A549 (cell line): ENCODE results near the gene SORCS2. TPM values are rescaled to one million over a fixed set of nuclear protein-coding genes. Genes with fewer than 3 reads are reported as not detected.

Experiments
- ATAC-seq, 2 experiments: fragments of 200-7000 bp in 1 of 2; fragments of >200 bp in 1 of 2; cut with Nextera tagmentation in 1 of 2; cut with Tn5 transposase in 1 of 2; 3 replicates each; pipeline versions ENCODE4 v1.8.0 to v1.9.1; 2018 to 2020; ENCODE audit warnings: mild to moderate bottlenecking in 1 of 2, moderate library complexity in 1 of 2
- CTCF ChIA-PET: fragments of 300-600 bp; sonication (Branson Sonifier 250); formaldehyde crosslinking; extraction: SDS; loops from one replicate; lab custom pipeline; 2021; ENCODE audit warnings: antibody characterized with exemption, inconsistent platforms; lab: Yijun Ruan, JAX
- POLR2A ChIA-PET: fragments of 350-600 bp; formaldehyde crosslinking; extraction: SDS; loops from one replicate; lab custom pipeline; 2021; ENCODE audit warnings: antibody characterized with exemption, inconsistent platforms; lab: Yijun Ruan, JAX
- DNase-seq, 2 experiments: peaks; one replicate each; pipeline versions ENCODE4 v3.0.0 to v3.0.0-alpha.2; 2011 to 2016; ENCODE audit warnings: low read depth in 1 of 2, low spot score in 1 of 2
- FAIRE-seq: peaks from 2 replicates; lab custom pipeline; 2011; peaks lifted over from hg19 to GRCh38; lab: Jason Lieb, UNC
- H3K27ac ChIP-seq, 2 experiments: fragments of >200 bp; sonication (Bioruptor Twin); formaldehyde crosslinking; 3 replicates each; pipeline ENCODE4 v1.5.1; 2016 to 2017
- H3K4me1 ChIP-seq: fragments of >200 bp; sonication (Bioruptor Twin); formaldehyde crosslinking; 3 replicates; pipeline ENCODE4 v1.6.1; 2016
- H3K4me2 ChIP-seq: fragments of >200 bp; sonication (Bioruptor Twin); formaldehyde crosslinking; 3 replicates; pipeline ENCODE4 v1.6.1; 2016
- H3K4me3 ChIP-seq: fragments of >200 bp; sonication (Bioruptor Twin); formaldehyde crosslinking; 3 replicates; pipeline ENCODE4 v1.5.1; 2016
- H3K9me3 ChIP-seq: fragments of >200 bp; sonication (Bioruptor Twin); formaldehyde crosslinking; 3 replicates; pipeline ENCODE4 v1.6.1; 2016
- BHLHE40 ChIP-seq: IDR thresholded peaks from 2 replicates; pipeline ENCODE4 v1.6.1; 2012; ENCODE audit warnings: low read depth, low read length, inconsistent platforms
- CBX2 ChIP-seq: fragments of 200-600 bp; sonication (generic); IDR thresholded peaks from 2 replicates; pipeline ENCODE4 v1.6.1; 2016; ENCODE audit warnings: low read depth, mild to moderate bottlenecking, borderline replicate concordance
- CBX8 ChIP-seq: fragments of 200-600 bp; sonication (generic); IDR thresholded peaks from 2 replicates; pipeline ENCODE4 v1.6.1; 2016
- CHD4 ChIP-seq: fragments of 200-600 bp; sonication (generic); IDR thresholded peaks from 2 replicates; pipeline ENCODE4 v1.6.1; 2016; ENCODE audit warnings: antibody characterized with exemption, mild to moderate bottlenecking, borderline replicate concordance
- EHMT2 ChIP-seq: fragments of 200-600 bp; sonication (generic); IDR thresholded peaks from 2 replicates; pipeline ENCODE4 v1.6.1; 2016; ENCODE audit warnings: antibody characterized with exemption, low read depth, mild to moderate bottlenecking, moderate library complexity
- HDAC2 ChIP-seq: fragments of 200-600 bp; sonication (generic); IDR thresholded peaks from 2 replicates; pipeline ENCODE4 v1.6.1; 2016
- HEYL ChIP-seq: fragments of 250-450 bp; sonication (Bioruptor Pico); IDR thresholded peaks from 2 replicates; pipeline ENCODE4 v1.8.0; 2021; ENCODE audit warnings: mild to moderate bottlenecking, moderate library complexity
- JUN ChIP-seq, 2 experiments: fragments of >200 bp; sonication (Bioruptor Twin); formaldehyde crosslinking; IDR thresholded peaks; 2 replicates in 1 of 2; 3 replicates in 1 of 2; pipeline ENCODE4 v1.6.1; 2016 to 2017
- KDM5A ChIP-seq: fragments of 200-600 bp; sonication (generic); IDR thresholded peaks from 2 replicates; pipeline ENCODE4 v1.6.1; 2016; ENCODE audit warnings: antibody characterized with exemption, mild to moderate bottlenecking
- MAZ ChIP-seq: fragments of 150-350 bp; IDR thresholded peaks from 2 replicates; pipeline ENCODE4 v1.6.1; 2014; ENCODE audit warnings: antibody characterized with exemption, low read depth, low read length, borderline replicate concordance
- NFE2L2 ChIP-seq: fragments of 150-350 bp; conservative IDR thresholded peaks from 2 replicates; pipeline ENCODE4 v1.6.1; 2014; ENCODE audit warnings: low read length
- NR3C1 ChIP-seq: fragments of >200 bp; sonication (Bioruptor Twin); formaldehyde crosslinking; IDR thresholded peaks from 3 replicates; pipeline ENCODE4 v1.6.1; 2017
- POLR2AphosphoS2 ChIP-seq: conservative IDR thresholded peaks from 2 replicates; pipeline ENCODE4 v1.6.1; 2012; ENCODE audit warnings: low read length, improper control_type of control experiment, inconsistent platforms
- RARB ChIP-seq: fragments of 250-450 bp; sonication (Bioruptor Pico); IDR thresholded peaks from 2 replicates; pipeline ENCODE4 v1.8.0; 2021; ENCODE audit warnings: mild to moderate bottlenecking, moderate library complexity
- SREBF2 ChIP-seq: fragments of 450-650 bp; IDR thresholded peaks from 2 replicates; pipeline ENCODE4 v1.6.1; 2014; ENCODE audit warnings: mild to moderate bottlenecking, moderate library complexity
- ZC3H11A ChIP-seq: fragments of 450-650 bp; IDR thresholded peaks from 2 replicates; pipeline ENCODE4 v1.6.1; 2014; ENCODE audit warnings: antibody characterized with exemption, mild to moderate bottlenecking
- ZFP36 ChIP-seq: fragments of 450-650 bp; IDR thresholded peaks from 2 replicates; pipeline ENCODE4 v1.6.1; 2014; ENCODE audit warnings: borderline replicate concordance; ENCODE audit not compliant: partially characterized antibody
- ZNF302 ChIP-seq: fragments of 250-450 bp; sonication (Bioruptor Pico); IDR thresholded peaks from 2 replicates; pipeline ENCODE4 v1.9.0; 2021; ENCODE audit warnings: inconsistent platforms, mild to moderate bottlenecking, moderate library complexity
- WGBS: methylation state at CpG from one replicate; pipeline ENCODE4 v1.1.6; 2017; ENCODE audit errors: missing lambda C conversion rate; 5-methylcytosine and 5-hydroxymethylcytosine counted together
- polyA plus RNA-seq, 4 experiments: library from polyadenylated mRNA; depleted of rRNA in 3 of 4; stranded (reverse); fragments of >200 nt; fragmentation: RNase III in 1 of 4; extraction: RNeasy Plus Mini Kit Qiagen cat#74134 plus additional on column Dnase treatment in 1 of 4; gene quantifications; 2 replicates in 3 of 4; 3 replicates in 1 of 4; pipeline ENCODE4 v1.2.3, GENCODE V29; 2011 to 2017
- TF ChIP-seq, protein P1 (sequence below): IDR thresholded peaks from 2 replicates; pipeline ENCODE4 v1.6.1; 2012
- TF ChIP-seq, protein P2 (sequence below): fragments of 150-350 bp; IDR thresholded peaks from 2 replicates; pipeline ENCODE4 v1.6.1; 2014; ENCODE audit warnings: low read depth, mild to moderate bottlenecking, low read length
- TF ChIP-seq, protein P3 (sequence below): fragments of >200 bp; sonication (Bioruptor Twin); formaldehyde crosslinking; IDR thresholded peaks from 3 replicates; pipeline ENCODE4 v1.6.1; 2016
- TF ChIP-seq, protein P4 (sequence below): fragments of 450-650 bp; IDR thresholded peaks from 2 replicates; pipeline ENCODE4 v1.6.1; 2014; ENCODE audit warnings: antibody characterized with exemption

SORCS2 gene
- polyA plus RNA-seq, 2 of the 4 experiments (the other 2 are of a cell fraction) = 1.4 to 4.6 TPM

DNA sequence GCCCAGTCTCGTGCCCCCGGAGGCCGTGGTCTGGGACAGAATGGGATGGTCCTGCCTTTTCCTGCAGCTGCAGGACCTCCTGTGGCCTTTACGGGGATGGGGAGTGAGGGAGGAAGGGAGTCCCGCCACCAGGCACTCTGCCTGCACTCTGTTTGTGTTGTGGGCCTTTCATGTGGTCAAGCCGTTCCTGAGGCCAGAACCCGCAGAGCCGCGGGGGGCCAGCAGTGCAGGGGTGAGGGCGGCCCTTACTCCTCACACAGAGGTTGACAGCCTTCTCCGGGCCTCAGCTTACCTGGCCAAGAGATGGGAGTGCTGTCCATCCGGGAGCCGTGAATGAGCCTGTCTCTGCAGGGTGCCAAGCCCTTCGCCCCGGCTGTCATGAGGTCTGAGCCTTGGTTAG is 516.6 kb downstream of the SORCS2 start:
- WGBS = 91% methylated on average over 6 of the region's 15 CpGs

DNA sequence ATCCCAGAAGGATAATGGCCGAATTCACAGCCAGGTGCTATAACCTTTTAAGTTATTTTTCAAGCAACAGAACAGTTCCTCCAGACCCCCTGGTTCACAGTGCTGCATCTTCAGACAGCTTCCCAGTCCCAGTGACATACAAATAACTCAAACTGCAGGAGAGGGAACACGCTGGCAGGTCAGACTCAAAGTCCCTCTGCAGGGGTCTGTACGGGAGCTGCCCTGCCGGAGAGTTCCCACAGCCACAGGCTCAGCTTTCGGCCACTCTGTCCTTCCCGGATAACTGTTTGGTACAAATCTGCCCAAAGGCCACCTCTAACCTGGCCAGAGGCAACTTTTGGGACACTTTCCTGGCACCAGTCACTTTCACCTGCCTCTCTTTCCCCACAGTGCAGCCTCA is 517.1 kb downstream of the SORCS2 start:
- FAIRE-seq = no peak
- H3K27ac ChIP-seq = no peak overlapping the region
- POLR2A ChIA-PET = no interaction called here
- TF ChIP-seq NFE2L2 (no peak), ZNF302 (CRISPR knock-in tag) (no peak), NR3C1 (no peak), JUN (IDR thresholded peaks at IDR 0.05) (no peak), CBX8 (no peak), MAZ (no peak), EHMT2 (no peak)
- TF ChIP-seq, protein P1, sequence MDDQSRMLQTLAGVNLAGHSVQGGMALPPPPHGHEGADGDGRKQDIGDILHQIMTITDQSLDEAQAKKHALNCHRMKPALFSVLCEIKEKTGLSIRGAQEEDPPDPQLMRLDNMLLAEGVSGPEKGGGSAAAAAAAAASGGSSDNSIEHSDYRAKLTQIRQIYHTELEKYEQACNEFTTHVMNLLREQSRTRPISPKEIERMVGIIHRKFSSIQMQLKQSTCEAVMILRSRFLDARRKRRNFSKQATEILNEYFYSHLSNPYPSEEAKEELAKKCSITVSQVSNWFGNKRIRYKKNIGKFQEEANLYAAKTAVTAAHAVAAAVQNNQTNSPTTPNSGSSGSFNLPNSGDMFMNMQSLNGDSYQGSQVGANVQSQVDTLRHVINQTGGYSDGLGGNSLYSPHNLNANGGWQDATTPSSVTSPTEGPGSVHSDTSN = no peak
- TF ChIP-seq, protein P2, sequence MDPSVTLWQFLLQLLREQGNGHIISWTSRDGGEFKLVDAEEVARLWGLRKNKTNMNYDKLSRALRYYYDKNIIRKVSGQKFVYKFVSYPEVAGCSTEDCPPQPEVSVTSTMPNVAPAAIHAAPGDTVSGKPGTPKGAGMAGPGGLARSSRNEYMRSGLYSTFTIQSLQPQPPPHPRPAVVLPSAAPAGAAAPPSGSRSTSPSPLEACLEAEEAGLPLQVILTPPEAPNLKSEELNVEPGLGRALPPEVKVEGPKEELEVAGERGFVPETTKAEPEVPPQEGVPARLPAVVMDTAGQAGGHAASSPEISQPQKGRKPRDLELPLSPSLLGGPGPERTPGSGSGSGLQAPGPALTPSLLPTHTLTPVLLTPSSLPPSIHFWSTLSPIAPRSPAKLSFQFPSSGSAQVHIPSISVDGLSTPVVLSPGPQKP = no peak
- TF ChIP-seq, all 56 proteins: peak for 0
- no peak for ATAC-seq
- H3K9me3 ChIP-seq = no peaks in the 10 kb centered on the region
- WGBS = 70% methylated on average over 2 of the region's 6 CpGs
- DNase-seq = no peak
- no peak overlapping the region for H3K4me2 ChIP-seq
- no peak overlapping the region for H3K4me3 ChIP-seq
- CTCF ChIA-PET = interaction anchor here (1.0 kb wide), 1 partner anchor 10 kb away, joined by 7 read pairs; no protein-coding TSS in a partner anchor
- H3K4me1 ChIP-seq = no peaks in the 10 kb centered on the region

More for the DNA sequence above, 516.6 kb downstream of the SORCS2 start:
- Histone ChIP-seq H3K9me3 (no peaks in the 10 kb centered on the region), H3K4me1 (no peaks in the 10 kb centered on the region), H3K27ac (no peak overlapping the region), H3K4me3 (no peak overlapping the region), H3K4me2 (no peak overlapping the region)
- DNase-seq = no peak
- no peak for ATAC-seq
- CTCF ChIA-PET = interaction anchor here (2.0 kb wide), 1 partner anchor 11 kb away, joined by 8 read pairs; no protein-coding TSS in a partner anchor
- FAIRE-seq = no peak
- TF ChIP-seq, protein P2 = no peak
- TF ChIP-seq ZFP36 (no peak), BHLHE40 (no peak), ZNF302 (CRISPR knock-in tag) (no peak), HDAC2 (no peak), MAZ (no peak)
- TF ChIP-seq, all 56 proteins: peak for 0
- POLR2A ChIA-PET = no interaction called here

DNA sequence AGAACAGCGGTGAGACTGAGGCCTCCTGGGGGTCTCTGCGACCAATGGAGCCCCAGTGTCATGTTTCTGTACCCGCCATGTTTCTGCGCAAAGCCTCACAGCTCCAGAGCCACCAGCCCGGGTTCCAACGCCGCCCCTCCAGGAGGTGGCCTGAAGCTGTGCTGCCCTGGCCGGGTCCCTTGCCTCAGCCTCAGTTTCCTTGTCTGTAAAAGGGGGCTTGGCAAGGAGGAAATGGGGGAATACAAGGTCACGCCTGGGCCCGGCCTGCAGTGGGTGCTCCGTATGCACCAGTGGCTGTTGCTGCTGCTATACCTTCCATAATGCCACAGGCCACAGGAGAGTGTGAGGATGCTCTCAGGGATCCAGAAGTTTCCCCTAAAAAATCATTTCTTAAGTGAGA is 517.8 kb downstream of the SORCS2 start:
- CTCF ChIA-PET = interaction anchor here (1.0 kb wide), 1 partner anchor 10 kb away, joined by 7 read pairs; no protein-coding TSS in a partner anchor
- no peaks in the 10 kb centered on the region for H3K9me3 ChIP-seq
- 72% methylated on average over 7 of the region's 11 CpGs for WGBS
- FAIRE-seq (no peak), ATAC-seq (no peak)
- TF ChIP-seq SREBF2 (no peak), ZC3H11A (no peak), POLR2AphosphoS2 (no peak), RARB (no peak), CBX2 (no peak), CHD4 (no peak), KDM5A (no peak), HEYL (no peak)
- TF ChIP-seq, protein P3, sequence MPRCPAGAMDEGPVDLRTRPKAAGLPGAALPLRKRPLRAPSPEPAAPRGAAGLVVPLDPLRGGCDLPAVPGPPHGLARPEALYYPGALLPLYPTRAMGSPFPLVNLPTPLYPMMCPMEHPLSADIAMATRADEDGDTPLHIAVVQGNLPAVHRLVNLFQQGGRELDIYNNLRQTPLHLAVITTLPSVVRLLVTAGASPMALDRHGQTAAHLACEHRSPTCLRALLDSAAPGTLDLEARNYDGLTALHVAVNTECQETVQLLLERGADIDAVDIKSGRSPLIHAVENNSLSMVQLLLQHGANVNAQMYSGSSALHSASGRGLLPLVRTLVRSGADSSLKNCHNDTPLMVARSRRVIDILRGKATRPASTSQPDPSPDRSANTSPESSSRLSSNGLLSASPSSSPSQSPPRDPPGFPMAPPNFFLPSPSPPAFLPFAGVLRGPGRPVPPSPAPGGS = no peak
- TF ChIP-seq, protein P4, sequence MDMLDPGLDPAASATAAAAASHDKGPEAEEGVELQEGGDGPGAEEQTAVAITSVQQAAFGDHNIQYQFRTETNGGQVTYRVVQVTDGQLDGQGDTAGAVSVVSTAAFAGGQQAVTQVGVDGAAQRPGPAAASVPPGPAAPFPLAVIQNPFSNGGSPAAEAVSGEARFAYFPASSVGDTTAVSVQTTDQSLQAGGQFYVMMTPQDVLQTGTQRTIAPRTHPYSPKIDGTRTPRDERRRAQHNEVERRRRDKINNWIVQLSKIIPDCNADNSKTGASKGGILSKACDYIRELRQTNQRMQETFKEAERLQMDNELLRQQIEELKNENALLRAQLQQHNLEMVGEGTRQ = no peak
- TF ChIP-seq, all 56 proteins: peak for 0
- no peaks in the 10 kb centered on the region for H3K4me1 ChIP-seq
- no peak for DNase-seq
- POLR2A ChIA-PET = no interaction called here
- H3K27ac ChIP-seq = no peak overlapping the region
- no peak overlapping the region for H3K4me3 ChIP-seq
- H3K4me2 ChIP-seq = no peak overlapping the region
